ENCODE data around the gene UGT1A3. TPM values are rescaled to one million over a fixed set of nuclear protein-coding genes. Genes with fewer than 3 reads are reported as not detected.

UGT1A3 gene
- total RNA-seq, 1 donor from 2014 or later = not detected

DNA sequence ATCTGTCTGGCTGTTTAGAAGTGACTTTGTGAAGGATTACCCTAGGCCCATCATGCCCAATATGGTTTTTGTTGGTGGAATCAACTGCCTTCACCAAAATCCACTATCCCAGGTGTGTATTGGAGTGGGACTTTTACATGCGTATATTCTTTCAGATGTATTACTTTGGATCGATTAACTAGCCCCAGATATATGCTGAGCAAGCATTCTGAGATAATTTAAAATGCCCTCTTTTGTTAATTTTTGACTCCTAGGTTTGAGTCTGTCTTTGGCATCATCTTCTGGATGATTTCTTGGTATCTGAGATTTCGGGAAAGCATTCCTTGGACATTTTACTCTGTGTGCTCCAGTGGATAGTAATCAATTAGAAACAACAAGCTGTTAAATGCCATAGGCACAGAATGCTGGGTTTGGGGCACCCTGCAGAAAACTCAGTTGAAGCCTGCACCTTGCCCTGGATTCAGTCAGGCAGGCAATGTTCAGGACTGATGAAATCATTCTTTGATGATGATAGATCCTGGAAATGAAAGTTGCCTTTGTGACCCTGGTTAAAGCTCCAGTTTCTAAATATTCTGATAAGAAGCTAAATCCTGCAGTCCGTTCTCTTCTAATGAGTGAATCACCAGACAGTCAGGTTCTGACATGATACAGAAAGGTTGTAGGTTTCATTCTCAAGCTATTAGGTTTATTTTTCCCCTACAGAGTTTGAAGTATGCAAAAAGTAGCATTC, 32.4 kb downstream of the UGT1A3 start:
- Mint-ChIP-seq H3K27ac (ENCODE audit: unreplicated experiment) (no peak overlapping the region), H3K36me3 (ENCODE audit: low read depth) (no peaks in the 10 kb centered on the region), H3K4me3 (no peak overlapping the region), H3K27me3 (ENCODE audit: low read depth) (no peaks in the 10 kb centered on the region), H3K9me3 (no peaks in the 10 kb centered on the region), H3K4me1 (no peaks in the 10 kb centered on the region)
- TF ChIP-seq, protein P1, sequence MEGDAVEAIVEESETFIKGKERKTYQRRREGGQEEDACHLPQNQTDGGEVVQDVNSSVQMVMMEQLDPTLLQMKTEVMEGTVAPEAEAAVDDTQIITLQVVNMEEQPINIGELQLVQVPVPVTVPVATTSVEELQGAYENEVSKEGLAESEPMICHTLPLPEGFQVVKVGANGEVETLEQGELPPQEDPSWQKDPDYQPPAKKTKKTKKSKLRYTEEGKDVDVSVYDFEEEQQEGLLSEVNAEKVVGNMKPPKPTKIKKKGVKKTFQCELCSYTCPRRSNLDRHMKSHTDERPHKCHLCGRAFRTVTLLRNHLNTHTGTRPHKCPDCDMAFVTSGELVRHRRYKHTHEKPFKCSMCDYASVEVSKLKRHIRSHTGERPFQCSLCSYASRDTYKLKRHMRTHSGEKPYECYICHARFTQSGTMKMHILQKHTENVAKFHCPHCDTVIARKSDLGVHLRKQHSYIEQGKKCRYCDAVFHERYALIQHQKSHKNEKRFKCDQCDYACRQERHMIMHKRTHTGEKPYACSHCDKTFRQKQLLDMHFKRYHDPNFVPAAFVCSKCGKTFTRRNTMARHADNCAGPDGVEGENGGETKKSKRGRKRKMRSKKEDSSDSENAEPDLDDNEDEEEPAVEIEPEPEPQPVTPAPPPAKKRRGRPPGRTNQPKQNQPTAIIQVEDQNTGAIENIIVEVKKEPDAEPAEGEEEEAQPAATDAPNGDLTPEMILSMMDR (conservative IDR thresholded peaks at IDR 0.05) = no peak
- no peak for DNase-seq (ENCODE audit: low read depth, low spot score)

DNA sequence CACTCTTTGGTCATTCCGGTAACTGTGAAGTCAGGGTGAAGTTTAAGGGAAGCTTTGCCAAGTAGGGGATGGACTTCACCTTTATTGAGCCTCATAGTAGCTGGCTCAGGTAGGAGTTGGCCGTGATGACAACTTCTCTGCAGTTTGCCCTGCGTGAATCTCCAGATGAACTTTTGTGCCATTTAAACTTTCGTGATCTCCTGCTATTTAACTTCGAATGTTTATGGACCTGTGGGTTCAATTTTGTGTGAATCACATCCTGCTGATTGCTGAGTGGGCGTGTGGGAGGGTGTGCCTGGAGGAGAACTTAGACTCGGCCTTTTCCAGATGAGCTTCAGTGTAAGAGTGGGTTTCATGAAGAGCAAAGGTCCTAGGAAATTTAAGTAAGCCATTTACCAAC, 35.4 kb downstream of the UGT1A3 start:
- TF ChIP-seq, protein P1 (conservative IDR thresholded peaks at IDR 0.05) = no peak
- no peaks in the 10 kb centered on the region for H3K27me3 Mint-ChIP-seq (ENCODE audit: low read depth)
- peaks cover 3% of the 10 kb centered on the region for H3K9me3 Mint-ChIP-seq

DNA sequence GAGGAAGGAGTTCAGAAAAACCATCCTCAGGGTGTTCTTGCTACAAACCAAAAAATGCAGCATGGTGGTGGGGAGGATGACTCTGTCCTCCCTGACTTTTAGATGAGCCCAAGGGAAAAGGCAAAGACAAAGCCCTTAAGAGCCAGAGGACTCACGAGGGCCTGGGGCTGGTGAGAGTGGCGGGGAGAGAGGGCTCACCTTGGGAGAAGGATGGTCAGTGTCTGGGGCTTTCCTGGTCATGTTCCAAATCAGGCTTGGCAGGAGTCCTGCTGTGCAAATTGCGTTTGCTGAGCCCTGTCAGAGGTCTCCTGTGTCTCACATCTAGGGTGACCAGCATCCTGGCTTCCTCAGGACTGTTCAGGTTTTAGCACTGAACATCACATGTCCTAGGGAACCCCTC, 35.9 kb downstream of the UGT1A3 start:
- H3K4me1 Mint-ChIP-seq = peaks cover 11% of the 10 kb centered on the region
- TF ChIP-seq, protein P1 (conservative IDR thresholded peaks at IDR 0.05) = no peak
- peaks cover 2% of the 10 kb centered on the region for H3K36me3 Mint-ChIP-seq (ENCODE audit: low read depth)
- no peak overlapping the region for H3K4me3 Mint-ChIP-seq
- no peaks in the 10 kb centered on the region for H3K27me3 Mint-ChIP-seq (ENCODE audit: low read depth)
- H3K27ac Mint-ChIP-seq (ENCODE audit: unreplicated experiment) = no peak overlapping the region
- peaks cover 5% of the 10 kb centered on the region for H3K9me3 Mint-ChIP-seq
- no peak for DNase-seq (ENCODE audit: low read depth, low spot score)

More for the DNA sequence above, 35.4 kb downstream of the UGT1A3 start:
- H3K4me1 Mint-ChIP-seq = peaks cover 11% of the 10 kb centered on the region
- no peak overlapping the region for H3K4me3 Mint-ChIP-seq
- H3K27ac Mint-ChIP-seq (ENCODE audit: unreplicated experiment) = no peak overlapping the region
- H3K36me3 Mint-ChIP-seq (ENCODE audit: low read depth) = peaks cover 1% of the 10 kb centered on the region
- no peak for DNase-seq (ENCODE audit: low read depth, low spot score)

DNA sequence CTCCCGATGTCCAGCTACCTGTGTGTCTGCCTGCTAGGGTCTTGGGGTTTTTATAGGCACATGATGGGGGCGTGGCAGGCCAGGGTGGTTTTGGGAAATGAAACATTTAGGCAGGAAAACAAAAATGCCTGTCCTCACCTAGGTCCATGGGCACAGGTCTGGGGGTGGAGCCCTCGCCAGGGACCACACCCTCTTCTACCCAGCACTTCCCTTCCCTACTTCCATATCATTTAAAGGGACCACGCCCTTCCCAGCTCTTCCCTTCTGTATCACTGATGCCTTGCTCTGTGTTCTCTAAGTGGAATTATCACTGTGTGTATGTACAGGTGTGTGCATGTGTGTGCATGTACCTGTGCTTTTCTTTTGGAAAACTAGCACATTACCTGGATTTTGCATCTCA, 37.6 kb downstream of the UGT1A3 start:
- no peak overlapping the region for H3K27ac Mint-ChIP-seq (ENCODE audit: unreplicated experiment)
- DNase-seq (ENCODE audit: low read depth, low spot score) = no peak
- H3K27me3 Mint-ChIP-seq (ENCODE audit: low read depth) = no peaks in the 10 kb centered on the region
- peaks cover 11% of the 10 kb centered on the region for H3K4me1 Mint-ChIP-seq
- no peak overlapping the region for H3K4me3 Mint-ChIP-seq
- H3K9me3 Mint-ChIP-seq = peaks cover 5% of the 10 kb centered on the region
- H3K36me3 Mint-ChIP-seq (ENCODE audit: low read depth) = peaks cover 2% of the 10 kb centered on the region
- TF ChIP-seq, protein P1 (conservative IDR thresholded peaks at IDR 0.05) = no peak

DNA sequence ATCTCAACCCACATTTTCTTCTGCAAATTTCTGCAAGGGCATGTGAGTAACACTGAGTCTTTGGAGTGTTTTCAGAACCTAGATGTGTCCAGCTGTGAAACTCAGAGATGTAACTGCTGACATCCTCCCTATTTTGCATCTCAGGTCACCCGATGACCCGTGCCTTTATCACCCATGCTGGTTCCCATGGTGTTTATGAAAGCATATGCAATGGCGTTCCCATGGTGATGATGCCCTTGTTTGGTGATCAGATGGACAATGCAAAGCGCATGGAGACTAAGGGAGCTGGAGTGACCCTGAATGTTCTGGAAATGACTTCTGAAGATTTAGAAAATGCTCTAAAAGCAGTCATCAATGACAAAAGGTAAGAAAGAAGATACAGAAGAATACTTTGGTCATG, 39.2 kb downstream of the UGT1A3 start:
- Mint-ChIP-seq H3K36me3 (ENCODE audit: low read depth) (peaks cover 2% of the 10 kb centered on the region), H3K4me3 (peak overlapping the region; percentile 11)

More for the DNA sequence above, 39.2 kb downstream of the UGT1A3 start:
- peaks cover 16% of the 10 kb centered on the region for H3K4me1 Mint-ChIP-seq
- TF ChIP-seq, protein P1 (conservative IDR thresholded peaks at IDR 0.05) = no peak
- peak; percentile 40 for DNase-seq (ENCODE audit: low read depth, low spot score)
- H3K27ac Mint-ChIP-seq (ENCODE audit: unreplicated experiment) = peak overlapping the region; percentile 93
- H3K27me3 Mint-ChIP-seq (ENCODE audit: low read depth) = no peaks in the 10 kb centered on the region
- H3K9me3 Mint-ChIP-seq = peaks cover 5% of the 10 kb centered on the region
